ENCODE measurements around the gene RBM8A. TPM values are rescaled to one million over a fixed set of nuclear protein-coding genes. Genes with fewer than 3 reads are reported as not detected.
A peak's percentile ranks its signal among the peaks of the same experiment; 100 is the strongest.

RBM8A gene
- total and polyA plus RNA-seq, 9 of the 15 experiments (the other 6 are each of a cell fraction or from before 2014, with no cell fraction given) = 215 to 1,035 (median 291) TPM

GRCh38 chr1:145964328-145965118, 37.2 kb upstream of the RBM8A start, which contains the start of the genes ANKRD34A and POLR3GL (continued):
- TF ChIP-seq POLR2H (tag; IDR thresholded peaks at IDR 0.05; ENCODE audit: low read depth) (peak; percentile 82), RAD51 (IDR thresholded peaks at IDR 0.05; ENCODE audit: borderline replicate concordance, low read depth) (no peak), ZBED1 (IDR thresholded peaks at IDR 0.05) (0 out of 2 replicates have a peak, but pooled peaks have one; percentile 49), SMARCA5 (IDR thresholded peaks at IDR 0.05) (no peak), GABPA (tag; conservative IDR thresholded peaks at IDR 0.05; ENCODE audit: low read depth) (peak; percentile 86), SPI1 (IDR thresholded peaks at IDR 0.05; ENCODE audit: borderline replicate concordance, low read depth, low read length) (peak; percentile 89), ZNF12 (CRISPR knock-in tag; IDR thresholded peaks at IDR 0.05) (peak; percentile 46; the same call in 1 of the 2 replicates), NKRF (IDR thresholded peaks at IDR 0.05; ENCODE audit: borderline replicate concordance) (0 out of 2 replicates have a peak, but pooled peaks have one; percentile 37), CTBP1 (IDR thresholded peaks at IDR 0.05; ENCODE audit: borderline replicate concordance) (peak; percentile 44; the same call in 1 of the 2 replicates), RNF2 (IDR thresholded peaks at IDR 0.05) (peak; percentile 31; the same call in 1 of the 2 replicates), CBX3 (IDR thresholded peaks at IDR 0.05; ENCODE audit: borderline replicate concordance in 1 of 2, low read length in 2 of 2) (peak in 1 of 2 experiments; percentile 38; a peak in 1 of 3 replicates), C11orf30 (IDR thresholded peaks at IDR 0.05; ENCODE audit: low read depth) (no peak), ZNF274 (IDR thresholded peaks at IDR 0.05; ENCODE audit: borderline replicate concordance, low read depth, low read length) (no peak), PHF8 (IDR thresholded peaks at IDR 0.05; ENCODE audit: borderline replicate concordance, low read length) (peak; percentile 92; the same call in 1 of the 2 replicates), POLR2AphosphoS2 (IDR thresholded peaks at IDR 0.05; ENCODE audit: low read length) (peak; percentile 68; the same call in 1 of the 2 replicates), ZNF3 (CRISPR knock-in tag; IDR thresholded peaks at IDR 0.05) (no peak), HDAC6 (IDR thresholded peaks at IDR 0.05; ENCODE audit: low read depth, low read length) (no peak), FOXM1 (IDR thresholded peaks at IDR 0.05; ENCODE audit: low read depth) (0 out of 2 replicates have a peak, but pooled peaks have one; percentile 11), FOXM1 (CRISPR knock-in tag; IDR thresholded peaks at IDR 0.05; ENCODE audit: low read depth) (no peak), ZNF696 (CRISPR knock-in tag; conservative IDR thresholded peaks at IDR 0.05) (no peak), GATAD2A (IDR thresholded peaks at IDR 0.05) (no peak), GTF2F1 (IDR thresholded peaks at IDR 0.05; ENCODE audit: low read depth, low read length) (peak; percentile 79), ZBTB17 (CRISPR knock-in tag; IDR thresholded peaks at IDR 0.05) (no peak), BCOR (IDR thresholded peaks at IDR 0.05) (0 out of 2 replicates have a peak, but pooled peaks have one; percentile 8), BRD9 (IDR thresholded peaks at IDR 0.05; ENCODE audit: low read depth, partially characterized antibody) (peak; percentile 27), ZNF263 (CRISPR knock-in tag; IDR thresholded peaks at IDR 0.05; ENCODE audit: borderline replicate concordance) (no peak; the same call in 1 of the 2 replicates)
- TF ChIP-seq, protein P1, sequence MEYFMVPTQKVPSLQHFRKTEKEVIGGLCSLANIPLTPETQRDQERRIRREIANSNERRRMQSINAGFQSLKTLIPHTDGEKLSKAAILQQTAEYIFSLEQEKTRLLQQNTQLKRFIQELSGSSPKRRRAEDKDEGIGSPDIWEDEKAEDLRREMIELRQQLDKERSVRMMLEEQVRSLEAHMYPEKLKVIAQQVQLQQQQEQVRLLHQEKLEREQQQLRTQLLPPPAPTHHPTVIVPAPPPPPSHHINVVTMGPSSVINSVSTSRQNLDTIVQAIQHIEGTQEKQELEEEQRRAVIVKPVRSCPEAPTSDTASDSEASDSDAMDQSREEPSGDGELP (CRISPR knock-in tag; IDR thresholded peaks at IDR 0.05; ENCODE audit: borderline replicate concordance) = peak; percentile 99

All from K562 (cell line).